Measurements from ENCODE around the gene DPH3. TPM values are rescaled to one million over a fixed set of nuclear protein-coding genes. Genes with fewer than 3 reads are reported as not detected.

DPH3 gene
- total RNA-seq, 1 donor from 2014 or later, result 30.2 TPM

DNA sequence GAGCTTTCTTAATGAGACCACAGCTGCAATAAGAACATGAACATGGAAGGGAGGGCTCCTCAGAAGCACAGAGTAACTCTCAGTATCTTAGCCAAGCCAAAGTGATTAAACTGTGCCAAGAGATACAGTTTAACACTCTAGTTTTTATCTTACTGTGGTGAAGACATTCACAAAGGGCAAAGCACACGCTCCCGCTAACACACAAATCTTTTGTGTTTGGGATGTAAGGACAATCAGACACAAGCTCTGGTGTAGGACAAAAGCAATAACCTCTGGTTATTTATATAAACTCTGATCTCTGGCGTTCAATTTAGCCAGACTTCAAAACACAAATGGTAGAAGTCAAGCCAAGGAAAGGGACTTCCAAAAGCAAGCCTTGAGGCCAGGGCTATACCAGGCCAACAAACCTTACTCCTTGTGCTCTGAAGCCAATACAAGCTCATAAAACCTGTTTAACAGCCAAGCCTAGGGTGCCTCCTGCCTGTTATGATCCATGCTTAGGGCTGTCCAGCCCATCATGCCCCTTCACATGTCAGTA, 27.8 kb downstream of the DPH3 start:
- Mint-ChIP-seq H3K9me3 (no peaks in the 10 kb centered on the region), H3K4me1 (ENCODE audit: unreplicated experiment) (peaks cover 9% of the 10 kb centered on the region), H3K4me3 (no peak overlapping the region), H3K36me3 (no peaks in the 10 kb centered on the region), H3K27ac (no peak overlapping the region), H3K27me3 (peaks cover 9% of the 10 kb centered on the region)
- TF ChIP-seq, protein P1, sequence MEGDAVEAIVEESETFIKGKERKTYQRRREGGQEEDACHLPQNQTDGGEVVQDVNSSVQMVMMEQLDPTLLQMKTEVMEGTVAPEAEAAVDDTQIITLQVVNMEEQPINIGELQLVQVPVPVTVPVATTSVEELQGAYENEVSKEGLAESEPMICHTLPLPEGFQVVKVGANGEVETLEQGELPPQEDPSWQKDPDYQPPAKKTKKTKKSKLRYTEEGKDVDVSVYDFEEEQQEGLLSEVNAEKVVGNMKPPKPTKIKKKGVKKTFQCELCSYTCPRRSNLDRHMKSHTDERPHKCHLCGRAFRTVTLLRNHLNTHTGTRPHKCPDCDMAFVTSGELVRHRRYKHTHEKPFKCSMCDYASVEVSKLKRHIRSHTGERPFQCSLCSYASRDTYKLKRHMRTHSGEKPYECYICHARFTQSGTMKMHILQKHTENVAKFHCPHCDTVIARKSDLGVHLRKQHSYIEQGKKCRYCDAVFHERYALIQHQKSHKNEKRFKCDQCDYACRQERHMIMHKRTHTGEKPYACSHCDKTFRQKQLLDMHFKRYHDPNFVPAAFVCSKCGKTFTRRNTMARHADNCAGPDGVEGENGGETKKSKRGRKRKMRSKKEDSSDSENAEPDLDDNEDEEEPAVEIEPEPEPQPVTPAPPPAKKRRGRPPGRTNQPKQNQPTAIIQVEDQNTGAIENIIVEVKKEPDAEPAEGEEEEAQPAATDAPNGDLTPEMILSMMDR (conservative IDR thresholded peaks at IDR 0.05), result no peak
- DNase-seq (ENCODE audit: extremely low spot score, unreplicated experiment), result no peak

DNA sequence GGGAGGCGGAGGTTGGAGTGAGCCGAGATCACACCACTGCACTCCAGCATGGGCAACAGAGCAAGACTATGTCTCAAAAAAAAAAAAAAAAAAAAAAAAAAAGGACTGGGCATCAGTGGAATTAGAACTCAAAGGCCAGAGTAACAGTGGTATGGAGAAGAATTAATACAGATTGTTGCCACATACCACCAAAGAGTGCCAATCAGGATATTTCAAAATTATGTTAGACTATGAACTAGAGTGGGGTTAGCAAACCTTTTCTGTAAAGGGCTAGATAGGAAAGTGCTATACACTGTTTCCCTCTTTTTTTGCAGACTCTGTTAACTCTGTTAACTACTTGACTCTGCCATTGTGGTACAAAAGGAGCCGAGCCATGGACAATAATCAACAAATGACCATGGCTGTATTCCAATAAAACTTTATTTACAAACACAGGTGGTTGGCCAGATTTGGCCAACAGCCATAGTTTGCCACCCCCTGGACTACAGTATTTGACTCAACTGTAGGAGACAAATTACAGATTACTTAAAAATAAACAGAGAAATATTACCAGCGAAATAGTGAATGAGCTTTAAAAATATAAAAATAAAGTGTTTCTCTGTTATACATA, 28.6 kb downstream of the DPH3 start:
- no peak for DNase-seq (ENCODE audit: extremely low spot score, unreplicated experiment)
- TF ChIP-seq, protein P1 (conservative IDR thresholded peaks at IDR 0.05), result no peak
- H3K27ac Mint-ChIP-seq, result no peak overlapping the region
- H3K9me3 Mint-ChIP-seq, result no peaks in the 10 kb centered on the region
- H3K4me1 Mint-ChIP-seq (ENCODE audit: unreplicated experiment), result peaks cover 9% of the 10 kb centered on the region
- no peaks in the 10 kb centered on the region for H3K36me3 Mint-ChIP-seq
- H3K27me3 Mint-ChIP-seq, result peaks cover 9% of the 10 kb centered on the region
- no peak overlapping the region for H3K4me3 Mint-ChIP-seq

DNA sequence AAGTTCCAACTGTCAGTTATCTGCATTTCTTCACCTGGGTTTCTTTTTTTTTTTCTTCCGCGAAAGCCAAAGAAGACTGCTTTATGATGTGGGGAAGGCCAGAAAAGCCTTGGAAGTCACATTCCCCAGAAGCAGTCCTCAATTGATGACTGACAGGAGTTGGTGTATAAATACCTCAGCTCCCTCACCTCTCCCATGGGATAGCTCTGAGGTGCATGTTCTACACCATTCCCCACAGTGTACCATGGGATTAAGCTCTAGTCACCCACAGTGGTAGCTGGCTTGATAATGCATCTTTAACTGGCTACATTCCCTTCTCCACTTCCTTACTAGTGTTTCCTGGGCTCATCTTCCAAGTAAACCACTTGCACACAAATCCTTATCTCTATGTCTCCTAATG, 30.5 kb downstream of the DPH3 start:
- Mint-ChIP-seq H3K4me3 (no peak overlapping the region), H3K9me3 (no peaks in the 10 kb centered on the region), H3K36me3 (no peaks in the 10 kb centered on the region), H3K27me3 (no peaks in the 10 kb centered on the region), H3K27ac (no peak overlapping the region), H3K4me1 (ENCODE audit: unreplicated experiment) (no peaks in the 10 kb centered on the region)
- TF ChIP-seq, protein P1 (conservative IDR thresholded peaks at IDR 0.05), result no peak
- no peak for DNase-seq (ENCODE audit: extremely low spot score, unreplicated experiment)

DNA sequence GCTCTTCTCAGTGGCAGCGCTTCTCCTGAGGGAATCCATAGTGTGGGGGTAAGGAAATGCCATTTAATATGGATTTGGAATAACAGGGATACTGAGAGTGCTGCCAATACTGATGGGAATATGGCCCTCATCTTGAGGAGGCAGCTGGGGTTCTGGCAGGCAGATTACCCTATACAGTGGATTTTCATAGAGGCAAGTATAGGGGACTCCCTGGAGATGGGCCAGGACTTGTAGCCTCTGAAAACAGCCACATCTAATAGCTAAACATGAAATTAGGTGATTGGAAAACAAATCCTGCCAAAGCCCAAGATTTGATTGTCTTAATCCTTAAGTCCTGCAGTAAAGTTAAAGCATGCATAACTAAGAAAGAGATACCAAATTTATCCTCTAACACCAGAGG, 30.9 kb downstream of the DPH3 start:
- DNase-seq (ENCODE audit: extremely low spot score, unreplicated experiment), result no peak
- H3K27ac Mint-ChIP-seq, result no peak overlapping the region
- TF ChIP-seq, protein P1 (conservative IDR thresholded peaks at IDR 0.05), result no peak
- H3K4me1 Mint-ChIP-seq (ENCODE audit: unreplicated experiment), result no peaks in the 10 kb centered on the region
- no peak overlapping the region for H3K4me3 Mint-ChIP-seq
- H3K27me3 Mint-ChIP-seq, result no peaks in the 10 kb centered on the region
- H3K9me3 Mint-ChIP-seq, result no peaks in the 10 kb centered on the region
- H3K36me3 Mint-ChIP-seq, result no peaks in the 10 kb centered on the region

DNA sequence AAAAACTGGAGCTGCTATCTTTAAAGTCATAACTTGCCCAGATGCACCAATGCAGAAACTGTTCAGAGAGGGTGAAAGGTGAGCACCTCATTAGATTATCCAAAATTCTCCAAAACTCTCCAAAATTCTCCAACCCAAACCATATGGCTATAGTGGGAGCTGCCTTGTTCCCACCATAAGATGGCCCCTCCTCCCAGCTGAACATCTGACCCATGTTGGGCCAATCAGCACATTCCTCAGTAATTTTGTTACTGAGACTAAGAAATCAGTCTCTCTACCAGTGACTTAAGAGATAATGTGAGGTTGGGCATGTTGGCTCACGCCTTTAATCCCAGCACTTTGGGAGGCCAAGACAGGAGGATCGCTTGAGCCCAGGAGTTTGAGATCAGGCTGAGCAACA, 32.8 kb downstream of the DPH3 start:
- TF ChIP-seq, protein P1 (conservative IDR thresholded peaks at IDR 0.05), result no peak
- Mint-ChIP-seq H3K36me3 (no peaks in the 10 kb centered on the region), H3K4me3 (no peak overlapping the region), H3K4me1 (ENCODE audit: unreplicated experiment) (no peaks in the 10 kb centered on the region), H3K27ac (no peak overlapping the region), H3K9me3 (no peaks in the 10 kb centered on the region), H3K27me3 (no peaks in the 10 kb centered on the region)
- DNase-seq (ENCODE audit: extremely low spot score, unreplicated experiment), result no peak

Data from type B pancreatic cell (in vitro differentiated cells).